HG03342 (cell line): ENCODE results near the gene CAMSAP3.
"Not testable (repeated sequence)": the region's sequence is repeated elsewhere in the genome, so short reads cannot be mapped to it uniquely, and the experiment has no call there.

Experiments used
- ATAC-seq: cut with Tn5 transposase; IDR thresholded peaks from one replicate; pipeline ENCODE4 v1.9.1; 2021; ENCODE audit warnings: mild to moderate bottlenecking, moderate library complexity; ENCODE audit not compliant: unreplicated experiment

CAMSAP3 gene

DNA sequence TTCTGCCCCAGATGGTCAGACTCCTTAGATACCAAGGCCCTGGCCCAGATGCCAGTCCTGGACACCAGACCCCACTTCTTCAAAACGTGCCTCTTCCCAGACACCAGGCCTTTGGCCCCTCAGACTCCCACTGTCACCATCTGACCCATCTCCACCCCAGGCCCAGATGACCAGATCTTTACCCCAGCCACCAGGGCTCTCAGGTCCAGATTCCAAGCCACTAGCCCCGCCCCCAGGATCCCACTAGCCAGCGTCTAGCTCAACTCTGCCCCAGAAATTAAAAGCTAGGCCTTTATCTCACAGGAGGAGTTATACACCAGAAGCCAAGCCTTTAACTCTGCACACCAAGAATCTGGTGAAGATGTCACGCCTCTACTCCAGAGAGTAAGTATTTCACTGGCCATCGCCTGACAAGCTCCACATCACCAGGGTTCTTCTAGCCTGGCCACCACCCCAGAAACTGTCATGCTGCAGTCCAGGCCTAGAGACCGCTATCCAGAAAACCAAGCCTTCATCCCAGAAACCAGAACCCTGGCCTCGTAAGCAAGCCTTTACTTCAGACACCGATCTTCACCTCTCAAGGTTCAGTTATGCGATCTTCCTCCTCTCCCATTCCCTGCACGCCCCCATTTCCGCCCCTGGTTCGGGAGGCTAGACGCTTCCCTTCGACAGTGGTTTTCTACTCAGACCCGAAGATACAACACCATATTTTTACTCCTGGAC is 33.1 kb downstream of the CAMSAP3 start:
- no peak for ATAC-seq

DNA sequence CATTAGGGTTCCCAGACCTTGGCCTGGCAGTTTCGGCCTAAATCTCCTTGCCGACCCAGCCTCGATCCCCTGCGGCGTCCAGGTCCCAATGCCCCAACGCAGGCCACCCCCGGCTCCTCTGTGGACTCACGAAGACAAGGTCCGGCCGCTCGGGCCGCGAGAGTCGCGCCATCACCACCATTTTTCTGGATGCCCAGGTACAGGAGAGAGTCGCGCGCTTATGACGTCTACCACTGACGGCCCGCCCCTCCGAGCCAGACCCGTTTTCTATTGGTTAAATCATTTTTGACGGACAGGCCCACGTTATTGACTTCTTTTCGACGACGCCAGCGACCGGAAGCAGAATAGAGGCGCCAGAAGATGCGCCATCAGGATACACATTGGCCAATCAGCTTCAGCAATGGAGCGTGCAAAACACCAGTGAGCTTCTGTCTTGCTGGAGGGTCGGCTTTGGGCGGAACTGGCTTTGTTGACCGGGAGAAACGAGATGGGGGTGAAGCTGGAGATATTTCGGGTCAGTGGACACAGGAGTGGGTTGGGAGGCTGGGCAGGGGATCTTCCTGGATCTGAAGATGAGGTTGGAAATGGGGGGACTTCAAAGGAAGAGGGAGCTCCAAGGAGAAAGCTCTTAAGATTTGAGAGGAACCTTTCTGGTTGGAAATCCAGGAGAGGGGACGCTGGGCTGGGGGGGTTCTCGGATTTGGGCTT is 33.8 kb downstream of the CAMSAP3 start, which contains the start of the genes PET100 and XAB2:
PET100 (plus strand) TSS at position 447 of the 708 bp plus-strand sequence; CDS start at position 488, 41 bp downstream.
XAB2 (minus strand) TSS at position 199 of the 708 bp plus-strand sequence; CDS start at position 181, 18 bp downstream.
- peak; percentile 84 for ATAC-seq

DNA sequence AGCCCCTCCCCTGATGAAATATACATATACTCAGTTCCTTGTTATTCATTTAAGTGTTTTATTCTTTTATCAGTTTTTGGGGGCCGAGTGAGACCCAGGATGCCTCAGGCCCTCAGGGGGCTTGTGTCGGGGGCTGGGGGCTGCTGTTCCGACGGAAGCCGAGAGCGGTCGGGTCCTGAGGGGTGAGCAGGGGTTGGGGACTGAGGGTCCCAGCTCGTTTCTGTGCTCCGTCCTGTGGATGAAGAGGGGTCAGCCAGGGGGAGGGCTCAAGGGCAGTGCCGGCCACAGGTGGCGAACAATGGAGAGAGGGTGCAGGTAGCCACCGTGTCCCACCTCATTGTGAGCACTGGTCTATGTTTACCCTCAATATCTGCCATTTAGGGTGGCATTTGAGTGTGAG is 35.9 kb downstream of the CAMSAP3 start:
- ATAC-seq = no peak

DNA sequence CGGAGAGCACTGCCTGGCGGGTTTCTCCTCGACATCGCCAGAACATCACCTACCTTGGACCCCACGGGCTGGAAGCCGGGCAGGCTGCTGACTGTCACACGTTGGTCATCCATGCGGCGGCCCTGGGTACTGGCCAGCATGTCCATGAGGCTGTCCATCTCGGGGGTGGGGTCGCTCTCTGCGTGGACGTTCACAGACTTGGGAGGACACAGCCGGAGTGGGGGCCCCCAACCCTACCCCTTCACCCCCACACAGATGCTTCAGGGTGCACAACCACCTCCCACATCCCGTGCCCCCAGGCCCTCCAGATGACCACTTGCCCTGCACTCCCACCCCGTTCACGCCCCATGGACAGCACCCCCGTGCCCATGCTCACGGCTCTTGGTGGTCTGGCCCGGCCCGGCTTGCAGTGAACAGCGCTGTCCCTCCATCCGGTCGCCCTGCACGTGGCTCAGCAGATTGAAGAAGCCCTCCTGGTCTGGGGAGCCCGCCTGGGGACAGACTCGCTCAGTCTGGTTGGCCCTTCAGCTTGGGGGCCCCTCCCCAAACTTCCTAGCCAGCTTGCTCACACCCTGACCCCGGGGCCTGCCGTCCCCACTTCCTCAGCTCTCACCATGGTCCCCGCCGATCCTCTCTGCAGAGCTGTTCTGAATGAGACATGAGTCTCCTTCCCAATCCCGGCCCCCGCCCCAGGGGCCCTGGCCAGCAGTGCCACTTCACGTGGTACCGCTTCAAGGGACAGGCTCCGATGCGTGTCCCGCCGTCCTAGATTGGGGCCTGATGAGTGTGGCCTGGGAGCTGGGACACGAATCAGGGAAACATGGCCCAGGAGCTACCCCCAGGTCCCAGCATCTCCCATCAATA is 36.9 kb downstream of the CAMSAP3 start:
- ATAC-seq = no peak

DNA sequence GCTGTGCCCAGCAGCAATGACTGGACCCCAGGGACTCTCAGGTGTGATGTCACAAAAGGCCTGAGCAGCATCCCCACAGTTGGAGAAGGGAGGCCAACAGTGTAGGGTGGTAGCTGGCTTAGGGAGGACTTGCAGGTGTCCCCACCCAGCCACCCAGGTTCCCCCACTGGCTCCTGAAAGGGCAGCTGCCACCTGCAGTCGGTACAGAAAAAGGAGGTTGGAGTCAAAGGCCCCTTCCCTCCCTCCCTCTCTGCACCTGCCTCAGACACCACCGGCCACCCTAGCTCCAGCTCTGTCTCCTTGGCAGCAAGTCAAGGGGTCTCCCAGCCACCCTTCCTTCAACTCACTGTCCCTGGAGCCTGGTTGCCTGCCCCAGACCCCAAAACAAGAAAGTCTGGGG is 38.0 kb downstream of the CAMSAP3 start, which contains the start of gene PCP2:
PCP2 (minus strand) TSS at position 22 of the 400 bp plus-strand sequence. CDS start 262 bp downstream, outside the sequence.
- no peak for ATAC-seq

DNA sequence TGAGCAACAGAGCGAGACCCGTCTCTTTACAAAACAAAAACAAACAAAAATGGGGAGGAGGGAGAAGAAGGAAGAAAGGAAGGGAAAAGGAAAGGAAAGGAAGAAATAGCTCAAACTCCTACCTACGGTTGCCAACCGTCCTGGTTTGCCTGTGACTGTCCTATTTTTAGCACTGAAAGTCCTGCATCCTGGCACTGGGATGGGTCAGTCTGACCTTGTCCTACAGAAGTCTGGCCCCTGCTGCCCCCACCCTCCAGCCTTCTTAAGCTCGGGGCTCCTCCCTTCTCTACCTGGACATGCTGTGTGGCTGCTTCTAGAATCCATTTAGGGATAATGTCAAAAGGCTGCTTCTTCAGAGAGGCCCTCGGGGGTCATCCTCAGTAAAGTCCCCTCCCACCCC is 40.0 kb downstream of the CAMSAP3 start:
- no peak for ATAC-seq

DNA sequence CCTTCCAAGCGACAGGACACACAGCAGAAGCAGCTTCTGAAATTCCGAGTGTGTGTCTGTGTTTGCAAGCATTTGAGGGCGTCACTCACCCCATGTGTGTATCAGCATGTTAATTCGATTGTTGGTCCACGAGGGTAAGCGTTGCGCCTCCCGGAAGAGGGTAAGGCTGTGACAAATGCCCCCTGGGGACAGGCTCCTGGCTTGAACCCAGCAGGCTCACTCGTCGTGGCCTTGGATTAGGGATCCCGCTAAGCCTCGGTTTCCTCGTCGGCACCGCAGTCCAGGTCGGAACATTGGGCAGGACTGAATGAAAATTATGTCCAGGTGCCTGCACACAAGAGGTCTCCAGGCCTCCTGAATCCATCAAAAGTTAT is 40.6 kb downstream of the CAMSAP3 start:
- no peak for ATAC-seq

DNA sequence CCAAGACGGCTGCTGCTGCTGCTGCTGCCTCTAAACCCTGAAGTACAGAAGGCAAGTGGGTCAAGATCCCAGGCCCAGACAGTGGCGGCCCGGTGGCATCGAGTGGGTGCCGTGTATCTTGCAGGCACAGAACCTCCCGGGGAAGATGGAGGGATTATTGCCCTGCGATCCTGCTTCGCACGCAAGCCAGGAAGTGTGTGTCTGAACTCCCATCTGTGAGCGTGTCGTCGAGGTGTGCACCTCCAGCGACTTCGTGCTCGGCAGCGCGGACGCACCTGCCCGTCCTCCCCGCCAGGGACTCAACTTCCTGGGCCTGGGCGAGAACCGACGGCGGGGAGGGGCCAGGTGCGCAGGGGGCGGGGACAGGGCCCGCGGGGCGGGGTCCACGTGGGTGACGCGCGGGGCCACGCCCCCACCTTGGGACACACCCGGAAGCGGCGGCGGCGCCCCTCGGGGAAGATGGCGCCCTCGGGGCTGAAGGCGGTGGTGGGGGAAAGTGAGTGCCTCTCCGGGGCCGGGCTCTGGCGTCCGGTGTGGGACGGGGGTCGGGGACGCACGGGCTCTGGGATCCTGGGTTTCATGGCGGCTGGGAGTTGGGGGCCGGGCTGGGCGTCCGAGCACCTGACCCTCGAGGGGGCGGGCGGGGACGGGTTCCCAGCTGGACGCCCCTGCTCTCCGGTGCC is 41.2 kb downstream of the CAMSAP3 start, which contains the start of gene STXBP2:
STXBP2 (plus strand) TSS at position 420 of the 683 bp plus-strand sequence; CDS start at position 460, 40 bp downstream.
- peak; percentile 74 for ATAC-seq

DNA sequence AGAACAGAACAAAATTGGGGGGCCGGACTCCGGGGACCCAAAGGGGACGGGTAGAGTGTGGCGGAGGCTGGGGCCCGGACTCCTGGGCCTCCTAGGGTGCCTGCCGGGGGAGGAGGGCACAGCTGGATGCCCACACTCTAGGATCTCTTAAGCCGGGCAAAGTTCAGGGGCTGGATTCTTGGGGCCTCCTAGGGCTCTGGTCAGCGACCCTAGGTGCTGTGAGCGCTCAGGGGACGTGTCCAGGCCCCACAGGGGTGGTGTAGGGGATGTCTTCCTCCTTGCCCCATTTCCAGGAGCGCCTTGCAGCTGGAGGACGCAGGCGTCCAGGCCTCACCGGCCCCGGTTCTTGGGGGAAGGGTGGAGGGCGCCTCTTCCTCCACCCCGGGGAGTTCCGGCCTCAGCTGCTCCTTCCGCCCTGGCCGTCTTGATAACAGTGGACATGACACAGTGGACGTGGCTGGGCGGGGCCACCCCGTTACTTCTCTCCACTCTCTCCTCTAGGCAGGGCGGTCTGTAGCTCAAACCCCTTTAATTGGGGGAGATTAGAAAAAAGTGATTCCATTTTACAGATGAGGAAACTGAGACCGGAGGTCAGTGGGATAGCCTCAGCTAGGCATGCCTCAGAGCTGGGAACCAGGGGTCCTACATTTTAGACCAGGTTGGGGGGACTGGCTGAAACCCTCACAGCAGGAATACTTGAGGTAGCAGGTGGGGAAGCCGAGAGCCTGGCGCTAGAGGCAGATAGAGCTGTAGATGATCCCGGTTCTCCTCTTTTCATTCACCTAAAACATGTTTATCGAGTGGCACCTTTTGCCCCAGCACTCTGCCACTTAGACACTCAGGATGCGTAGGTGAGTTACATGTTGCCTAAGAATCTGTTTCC is 42.0 kb downstream of the CAMSAP3 start:
- ATAC-seq = peak; percentile 18

DNA sequence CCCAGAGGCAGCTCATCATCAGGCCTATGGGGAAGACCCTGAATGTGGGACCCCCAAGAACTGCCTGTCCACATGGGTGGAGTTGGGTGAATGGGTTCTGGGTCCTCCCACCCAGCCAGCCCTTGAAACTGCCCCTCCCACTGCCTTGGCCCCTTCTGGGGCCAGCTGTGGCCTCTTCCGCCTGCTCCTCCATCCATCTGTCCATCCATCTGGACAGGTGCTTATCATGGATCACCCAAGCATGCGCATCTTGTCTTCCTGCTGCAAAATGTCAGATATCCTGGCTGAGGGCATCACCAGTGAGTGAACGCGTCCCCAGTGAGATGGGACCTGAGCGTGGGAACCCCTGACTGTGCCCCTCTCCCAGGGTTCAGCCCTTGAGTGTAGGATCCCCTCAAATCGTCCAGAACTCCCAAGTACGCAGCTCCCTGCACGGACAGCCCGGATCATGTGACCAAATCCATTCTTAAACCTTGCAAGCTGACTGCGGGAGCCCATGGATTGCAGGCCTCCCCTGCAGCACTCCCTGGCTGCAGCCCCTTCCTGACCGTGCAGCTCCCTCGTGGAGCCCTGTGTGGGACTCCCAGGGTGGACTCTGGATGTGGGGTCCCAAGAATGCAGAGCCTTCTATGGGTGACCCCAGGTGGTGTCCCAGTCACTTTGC is 43.3 kb downstream of the CAMSAP3 start:
- ATAC-seq = no peak

DNA sequence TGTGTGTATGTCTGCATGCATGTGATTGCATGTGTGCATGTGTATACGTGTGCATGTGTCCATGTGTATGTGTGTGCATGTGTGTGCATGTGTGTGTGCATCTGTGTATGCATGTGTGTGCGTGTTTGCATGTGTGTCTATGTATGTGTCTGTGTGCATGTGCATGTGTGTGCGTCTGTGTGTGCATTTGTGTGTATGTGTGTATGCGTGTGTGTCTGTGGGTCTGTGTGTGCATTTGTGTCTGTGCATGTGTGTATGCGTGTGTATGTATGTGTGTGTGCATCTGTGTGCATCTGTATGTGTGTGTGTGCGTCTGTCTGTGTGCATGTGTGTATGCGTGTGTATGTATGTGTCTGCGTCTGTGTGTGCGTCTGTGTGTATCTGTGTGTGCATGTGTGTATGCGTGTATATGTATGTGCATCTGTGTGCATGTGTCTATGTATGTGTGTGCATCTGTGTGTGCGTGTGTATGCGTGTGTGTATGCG is 44.2 kb downstream of the CAMSAP3 start:
- ATAC-seq = no peak

DNA sequence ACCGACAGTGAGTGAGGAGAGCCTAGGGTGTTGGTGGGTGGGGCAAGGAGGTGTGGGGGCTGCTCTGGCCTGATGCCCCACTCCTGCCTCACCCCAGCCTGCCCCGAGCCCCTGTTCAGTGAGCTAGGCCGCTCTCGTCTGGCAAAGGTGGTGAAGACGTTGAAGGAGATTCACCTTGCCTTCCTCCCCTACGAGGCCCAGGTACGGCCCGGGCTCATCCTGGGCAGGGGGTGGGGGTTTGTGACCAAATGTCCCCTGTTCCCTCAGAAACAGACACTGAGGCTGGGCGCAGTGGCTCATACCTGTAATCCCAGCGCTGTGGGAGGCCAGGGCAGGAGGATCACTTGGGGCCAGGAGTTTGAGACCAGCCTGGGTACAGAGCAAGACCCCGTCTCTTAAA is 45.1 kb downstream of the CAMSAP3 start:
- ATAC-seq = no peak

DNA sequence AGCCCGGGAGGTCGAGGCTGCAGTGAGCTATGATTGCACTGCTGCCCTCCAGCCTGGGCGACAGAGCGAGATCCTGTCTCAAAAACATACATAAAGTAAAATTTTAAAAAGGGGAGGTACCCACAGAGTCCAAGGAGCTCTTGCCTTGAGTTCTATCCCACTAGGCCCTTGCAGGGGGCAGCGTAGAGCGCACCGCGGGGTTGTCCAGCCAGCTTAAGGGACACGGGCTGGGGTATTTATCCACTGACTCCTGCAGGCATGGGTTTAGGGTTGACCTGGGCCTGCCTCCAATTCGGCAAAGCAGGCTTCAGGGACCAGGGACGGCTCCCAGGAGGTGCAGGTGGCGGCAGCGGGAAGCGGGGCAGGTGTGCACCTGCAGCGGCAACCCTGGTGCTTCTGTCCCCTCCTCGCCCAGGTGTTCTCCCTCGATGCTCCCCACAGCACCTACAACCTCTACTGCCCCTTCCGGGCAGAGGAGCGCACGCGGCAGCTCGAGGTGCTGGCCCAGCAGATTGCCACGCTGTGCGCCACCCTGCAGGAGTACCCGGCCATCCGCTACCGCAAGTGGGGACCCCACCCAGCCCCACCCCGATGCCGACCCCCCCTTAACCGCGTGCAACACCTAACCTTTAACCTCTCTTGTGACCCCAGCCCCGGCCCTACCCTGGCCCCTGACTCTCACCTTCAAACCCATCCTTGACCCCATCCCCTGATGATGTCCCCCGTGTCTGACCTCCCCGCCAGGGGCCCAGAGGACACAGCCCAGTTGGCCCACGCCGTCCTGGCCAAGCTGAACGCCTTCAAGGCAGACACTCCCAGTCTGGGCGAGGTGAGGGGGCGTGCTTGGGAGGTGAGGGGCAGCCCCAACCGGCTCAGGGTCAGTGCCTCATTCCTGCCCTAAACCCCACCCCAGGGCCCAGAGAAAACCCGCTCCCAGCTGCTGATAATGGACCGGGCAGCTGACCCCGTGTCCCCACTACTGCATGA is 45.9 kb downstream of the CAMSAP3 start:
- no peak for ATAC-seq

DNA sequence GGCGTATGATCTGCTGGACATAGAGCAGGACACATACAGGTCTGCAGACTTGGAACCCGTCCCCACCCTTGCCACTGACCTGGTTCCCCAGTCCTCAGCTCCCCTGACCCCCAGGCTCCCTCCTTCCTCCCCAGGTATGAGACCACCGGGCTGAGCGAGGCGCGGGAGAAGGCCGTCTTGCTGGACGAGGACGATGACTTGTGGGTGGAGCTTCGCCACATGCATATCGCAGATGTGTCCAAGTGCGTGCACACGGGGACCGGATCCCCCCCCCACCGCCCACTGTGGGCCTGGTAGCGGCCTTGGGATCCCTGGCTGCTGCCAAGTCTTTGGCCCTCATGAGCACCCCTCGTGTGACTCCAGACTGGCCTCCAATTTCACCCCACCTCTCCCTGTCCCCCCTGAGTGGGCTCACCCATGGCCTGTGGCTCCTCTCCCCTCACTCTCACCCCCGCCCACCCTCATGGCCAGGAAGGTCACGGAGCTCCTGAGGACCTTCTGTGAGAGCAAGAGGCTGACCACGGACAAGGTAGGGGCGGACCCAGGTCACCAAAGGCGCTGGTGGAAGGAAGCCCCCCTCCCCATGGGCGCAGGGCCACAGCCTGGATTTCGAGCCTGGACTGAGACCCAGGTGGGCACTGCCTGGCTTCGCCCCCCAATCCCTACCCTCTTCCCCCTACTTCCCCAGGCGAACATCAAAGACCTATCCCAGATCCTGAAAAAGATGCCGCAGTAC is 46.8 kb downstream of the CAMSAP3 start:
- ATAC-seq = no peak

DNA sequence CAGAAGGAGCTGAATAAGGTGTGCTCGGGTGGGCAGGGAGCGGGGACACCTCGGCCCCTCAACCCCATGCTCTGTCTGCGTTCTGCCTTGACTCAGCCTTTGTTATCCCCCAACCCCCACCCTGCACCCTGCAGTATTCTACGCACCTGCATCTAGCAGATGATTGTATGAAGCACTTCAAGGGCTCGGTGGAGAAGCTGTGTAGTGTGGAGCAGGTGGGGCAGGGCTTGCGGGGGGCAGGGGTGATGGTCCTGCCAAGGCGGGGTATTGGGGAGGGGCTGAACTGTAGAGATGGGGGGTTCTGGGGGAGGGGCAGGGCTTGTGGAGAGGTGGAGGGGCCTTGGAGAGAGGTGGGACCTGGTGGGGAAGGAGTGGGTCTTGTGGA is 47.4 kb downstream of the CAMSAP3 start:
- ATAC-seq = no peak

DNA sequence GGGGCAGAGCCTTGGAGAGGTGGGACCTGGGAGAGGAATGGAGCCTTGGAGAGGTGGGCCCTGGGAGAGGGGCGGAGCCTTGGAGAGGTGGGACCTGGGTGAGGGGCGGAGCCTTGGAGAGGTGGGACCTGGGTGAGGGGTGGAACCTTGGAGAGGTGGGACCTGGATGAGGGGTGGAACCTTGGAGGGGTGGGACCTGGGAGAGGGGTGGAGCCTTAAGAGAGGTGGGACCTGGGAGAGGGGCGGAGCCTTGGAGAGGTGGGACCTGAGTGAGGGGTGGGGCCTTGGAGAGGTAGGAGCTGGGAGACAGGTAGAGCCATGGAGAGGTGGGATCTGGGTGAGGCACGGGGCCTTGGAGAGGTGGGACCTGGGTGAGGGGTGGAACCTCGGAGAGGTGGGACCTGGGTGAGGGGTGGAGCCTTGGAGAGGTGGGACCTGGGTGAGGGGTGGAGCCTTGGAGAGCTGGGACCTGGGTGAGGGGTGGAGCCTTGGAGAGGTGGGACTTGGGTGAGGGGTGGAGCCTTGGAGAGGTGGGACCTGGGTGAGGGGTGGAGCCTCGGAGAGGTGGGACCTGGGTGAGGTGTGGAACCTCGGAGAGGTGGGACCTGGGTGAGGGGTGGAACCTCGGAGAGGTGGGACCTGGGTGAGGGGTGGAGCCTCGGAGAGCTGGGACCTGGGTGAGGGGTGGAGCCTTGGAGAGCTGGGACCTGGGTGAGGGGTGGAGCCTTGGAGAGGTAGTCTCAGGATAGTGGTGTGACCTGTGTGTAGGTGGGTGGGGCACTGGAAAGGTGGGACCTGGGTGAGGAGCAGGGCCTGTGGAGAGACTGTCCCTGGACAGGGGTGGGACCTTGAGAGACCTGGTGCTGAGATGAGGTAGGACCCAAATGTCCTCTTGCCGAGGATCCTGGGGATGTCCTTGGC is 48.2 kb downstream of the CAMSAP3 start:
- not testable (repeated sequence) for ATAC-seq
